ENCODE data around the gene CD300C.

CD300C gene

GRCh38 chr17:74514632-74515334 is 31.1 kb downstream of the CD300C start (continued):
- TF ChIP-seq ZFP41 (tag by site-specific recombination; IDR thresholded peaks at IDR 0.05; ENCODE audit: borderline replicate concordance), result no peak
- TF ChIP-seq KLF1 (tag by site-specific recombination; IDR thresholded peaks at IDR 0.05), result no peak; the same call in 1 of the 2 replicates
- no peak for TF ChIP-seq ZNF596 (tag by site-specific recombination; IDR thresholded peaks at IDR 0.05)
- no peak; the same call in 1 of the 2 replicates for TF ChIP-seq ZNF335 (tag by site-specific recombination; conservative IDR thresholded peaks at IDR 0.05)
- TF ChIP-seq CTCF (tag by site-specific recombination; IDR thresholded peaks at IDR 0.05), result no peak
- TF ChIP-seq ZNF416 (tag by site-specific recombination; IDR thresholded peaks at IDR 0.05), result no peak
- TF ChIP-seq ZNF423 (tag by site-specific recombination; IDR thresholded peaks at IDR 0.05), result no peak
- TF ChIP-seq ZNF544 (tag by site-specific recombination; IDR thresholded peaks at IDR 0.05), result no peak
- TF ChIP-seq ZNF10 (tag by site-specific recombination; IDR thresholded peaks at IDR 0.05), result no peak
- TF ChIP-seq ZFP37 (tag by site-specific recombination; IDR thresholded peaks at IDR 0.05), result peak; percentile 92; the same call in 1 of the 2 replicates
- TF ChIP-seq ZNF239 (tag by site-specific recombination; IDR thresholded peaks at IDR 0.05), result no peak
- peak; percentile 19; the same call in 1 of the 2 replicates for TF ChIP-seq ZBTB17 (tag by site-specific recombination; IDR thresholded peaks at IDR 0.05)
- peak; percentile 9; the same call in 1 of the 2 replicates for TF ChIP-seq KLF7 (tag by site-specific recombination; IDR thresholded peaks at IDR 0.05; ENCODE audit: borderline replicate concordance)
- TF ChIP-seq ZNF140 (tag by site-specific recombination; IDR thresholded peaks at IDR 0.05), result no peak
- peak; percentile 77 for TF ChIP-seq ZNF280D (tag by site-specific recombination; IDR thresholded peaks at IDR 0.05)
- peak; percentile 92 for TF ChIP-seq ZBTB21 (tag by site-specific recombination; IDR thresholded peaks at IDR 0.05)
- peak; percentile 91; the same call in 1 of the 2 replicates for TF ChIP-seq ZBTB7A (tag by site-specific recombination; IDR thresholded peaks at IDR 0.05; ENCODE audit: low read depth)
- no peak for TF ChIP-seq ZNF561 (tag by site-specific recombination; IDR thresholded peaks at IDR 0.05; ENCODE audit: borderline replicate concordance)
- TF ChIP-seq ZFP3 (tag by site-specific recombination; IDR thresholded peaks at IDR 0.05; ENCODE audit: low read depth), result no peak
- peak; percentile 27 for TF ChIP-seq SP7 (tag by site-specific recombination; IDR thresholded peaks at IDR 0.05)
- peak; percentile 81 for TF ChIP-seq HIC1 (tag by site-specific recombination; IDR thresholded peaks at IDR 0.05)
- TF ChIP-seq ZNF707 (tag by site-specific recombination; IDR thresholded peaks at IDR 0.05), result no peak
- TF ChIP-seq ZNF701 (tag by site-specific recombination; IDR thresholded peaks at IDR 0.05), result 0 out of 2 replicates have a peak, but pooled peaks have one; percentile 7
- TF ChIP-seq ZNF175 (tag by site-specific recombination; IDR thresholded peaks at IDR 0.05), result no peak
- no peak for TF ChIP-seq YY1 (tag by site-specific recombination; IDR thresholded peaks at IDR 0.05)
- no peak for TF ChIP-seq ZNF830 (tag by site-specific recombination; IDR thresholded peaks at IDR 0.05; ENCODE audit: low read depth)
- no peak for TF ChIP-seq ZSCAN30 (tag by site-specific recombination; IDR thresholded peaks at IDR 0.05)
- peak; percentile 98 for TF ChIP-seq ZNF639 (tag by site-specific recombination; IDR thresholded peaks at IDR 0.05)
- TF ChIP-seq ZNF549 (tag by site-specific recombination; IDR thresholded peaks at IDR 0.05), result no peak
- no peak for TF ChIP-seq ZNF692 (tag by site-specific recombination; IDR thresholded peaks at IDR 0.05)
- TF ChIP-seq ZNF350 (tag by site-specific recombination; IDR thresholded peaks at IDR 0.05), result peak; percentile 10; the same call in 1 of the 2 replicates
- TF ChIP-seq ZNF19 (tag by site-specific recombination; IDR thresholded peaks at IDR 0.05; ENCODE audit: low read depth), result no peak
